ENCODE data around the gene PFDN4. TPM values are rescaled to one million over a fixed set of nuclear protein-coding genes. Genes with fewer than 3 reads are reported as not detected.

PFDN4 gene
- total RNA-seq, 1 experiment from 2014 or later, result 90.1 TPM

DNA sequence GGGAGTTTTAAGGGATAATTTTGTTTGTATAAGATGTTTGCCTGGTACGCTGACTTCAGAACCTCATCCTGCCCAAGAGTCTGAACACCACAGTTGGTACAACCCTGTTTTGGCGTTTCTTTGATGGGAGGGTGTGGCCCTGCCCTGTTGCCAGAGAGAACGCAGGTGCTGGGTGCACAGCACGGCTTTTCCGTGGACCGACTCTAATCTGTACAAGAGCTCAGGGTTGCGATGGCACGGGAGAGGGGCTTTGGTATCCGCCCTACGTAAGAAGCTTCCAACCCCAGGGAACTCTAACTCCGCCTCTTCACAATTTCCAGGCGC lies 35.4 kb upstream of the PFDN4 start:
- H3K36me3 Mint-ChIP-seq, result no peaks in the 10 kb centered on the region
- ATAC-seq (no peak), DNase-seq (ENCODE audit: low spot score) (no peak)
- no peak overlapping the region for H3K27ac Mint-ChIP-seq
- H3K4me3 Mint-ChIP-seq, result peak overlapping the region; percentile 73
- TF ChIP-seq, protein P1, sequence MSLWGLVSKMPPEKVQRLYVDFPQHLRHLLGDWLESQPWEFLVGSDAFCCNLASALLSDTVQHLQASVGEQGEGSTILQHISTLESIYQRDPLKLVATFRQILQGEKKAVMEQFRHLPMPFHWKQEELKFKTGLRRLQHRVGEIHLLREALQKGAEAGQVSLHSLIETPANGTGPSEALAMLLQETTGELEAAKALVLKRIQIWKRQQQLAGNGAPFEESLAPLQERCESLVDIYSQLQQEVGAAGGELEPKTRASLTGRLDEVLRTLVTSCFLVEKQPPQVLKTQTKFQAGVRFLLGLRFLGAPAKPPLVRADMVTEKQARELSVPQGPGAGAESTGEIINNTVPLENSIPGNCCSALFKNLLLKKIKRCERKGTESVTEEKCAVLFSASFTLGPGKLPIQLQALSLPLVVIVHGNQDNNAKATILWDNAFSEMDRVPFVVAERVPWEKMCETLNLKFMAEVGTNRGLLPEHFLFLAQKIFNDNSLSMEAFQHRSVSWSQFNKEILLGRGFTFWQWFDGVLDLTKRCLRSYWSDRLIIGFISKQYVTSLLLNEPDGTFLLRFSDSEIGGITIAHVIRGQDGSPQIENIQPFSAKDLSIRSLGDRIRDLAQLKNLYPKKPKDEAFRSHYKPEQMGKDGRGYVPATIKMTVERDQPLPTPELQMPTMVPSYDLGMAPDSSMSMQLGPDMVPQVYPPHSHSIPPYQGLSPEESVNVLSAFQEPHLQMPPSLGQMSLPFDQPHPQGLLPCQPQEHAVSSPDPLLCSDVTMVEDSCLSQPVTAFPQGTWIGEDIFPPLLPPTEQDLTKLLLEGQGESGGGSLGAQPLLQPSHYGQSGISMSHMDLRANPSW (CRISPR knock-in tag; conservative IDR thresholded peaks at IDR 0.05; ENCODE audit: low read depth), result no peak
- TF ChIP-seq EMX1 (CRISPR knock-in tag; IDR thresholded peaks at IDR 0.05) (no peak), CREB1 (CRISPR knock-in tag; IDR thresholded peaks at IDR 0.05) (no peak), TP53 (CRISPR knock-in tag; IDR thresholded peaks at IDR 0.05) (no peak), GTF2I (CRISPR knock-in tag; conservative IDR thresholded peaks at IDR 0.05) (no peak), FOXJ3 (CRISPR knock-in tag; IDR thresholded peaks at IDR 0.05; ENCODE audit: borderline replicate concordance) (no peak), IRF2 (CRISPR knock-in tag; IDR thresholded peaks at IDR 0.05; ENCODE audit: borderline replicate concordance, low read depth) (no peak), ZNF263 (CRISPR knock-in tag; IDR thresholded peaks at IDR 0.05; ENCODE audit: low read depth) (no peak), ZNF423 (CRISPR knock-in tag; IDR thresholded peaks at IDR 0.05) (no peak)
- TF ChIP-seq, protein P2, sequence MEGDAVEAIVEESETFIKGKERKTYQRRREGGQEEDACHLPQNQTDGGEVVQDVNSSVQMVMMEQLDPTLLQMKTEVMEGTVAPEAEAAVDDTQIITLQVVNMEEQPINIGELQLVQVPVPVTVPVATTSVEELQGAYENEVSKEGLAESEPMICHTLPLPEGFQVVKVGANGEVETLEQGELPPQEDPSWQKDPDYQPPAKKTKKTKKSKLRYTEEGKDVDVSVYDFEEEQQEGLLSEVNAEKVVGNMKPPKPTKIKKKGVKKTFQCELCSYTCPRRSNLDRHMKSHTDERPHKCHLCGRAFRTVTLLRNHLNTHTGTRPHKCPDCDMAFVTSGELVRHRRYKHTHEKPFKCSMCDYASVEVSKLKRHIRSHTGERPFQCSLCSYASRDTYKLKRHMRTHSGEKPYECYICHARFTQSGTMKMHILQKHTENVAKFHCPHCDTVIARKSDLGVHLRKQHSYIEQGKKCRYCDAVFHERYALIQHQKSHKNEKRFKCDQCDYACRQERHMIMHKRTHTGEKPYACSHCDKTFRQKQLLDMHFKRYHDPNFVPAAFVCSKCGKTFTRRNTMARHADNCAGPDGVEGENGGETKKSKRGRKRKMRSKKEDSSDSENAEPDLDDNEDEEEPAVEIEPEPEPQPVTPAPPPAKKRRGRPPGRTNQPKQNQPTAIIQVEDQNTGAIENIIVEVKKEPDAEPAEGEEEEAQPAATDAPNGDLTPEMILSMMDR (IDR thresholded peaks at IDR 0.05), result no peak
- TF ChIP-seq, protein P3, sequence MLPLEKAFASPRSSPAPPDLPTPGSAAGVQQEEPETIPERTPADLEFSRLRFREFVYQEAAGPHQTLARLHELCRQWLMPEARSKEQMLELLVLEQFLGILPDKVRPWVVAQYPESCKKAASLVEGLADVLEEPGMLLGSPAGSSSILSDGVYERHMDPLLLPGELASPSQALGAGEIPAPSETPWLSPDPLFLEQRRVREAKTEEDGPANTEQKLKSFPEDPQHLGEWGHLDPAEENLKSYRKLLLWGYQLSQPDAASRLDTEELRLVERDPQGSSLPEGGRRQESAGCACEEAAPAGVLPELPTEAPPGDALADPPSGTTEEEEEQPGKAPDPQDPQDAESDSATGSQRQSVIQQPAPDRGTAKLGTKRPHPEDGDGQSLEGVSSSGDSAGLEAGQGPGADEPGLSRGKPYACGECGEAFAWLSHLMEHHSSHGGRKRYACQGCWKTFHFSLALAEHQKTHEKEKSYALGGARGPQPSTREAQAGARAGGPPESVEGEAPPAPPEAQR (CRISPR knock-in tag; IDR thresholded peaks at IDR 0.05), result no peak
- TF ChIP-seq, protein P4, sequence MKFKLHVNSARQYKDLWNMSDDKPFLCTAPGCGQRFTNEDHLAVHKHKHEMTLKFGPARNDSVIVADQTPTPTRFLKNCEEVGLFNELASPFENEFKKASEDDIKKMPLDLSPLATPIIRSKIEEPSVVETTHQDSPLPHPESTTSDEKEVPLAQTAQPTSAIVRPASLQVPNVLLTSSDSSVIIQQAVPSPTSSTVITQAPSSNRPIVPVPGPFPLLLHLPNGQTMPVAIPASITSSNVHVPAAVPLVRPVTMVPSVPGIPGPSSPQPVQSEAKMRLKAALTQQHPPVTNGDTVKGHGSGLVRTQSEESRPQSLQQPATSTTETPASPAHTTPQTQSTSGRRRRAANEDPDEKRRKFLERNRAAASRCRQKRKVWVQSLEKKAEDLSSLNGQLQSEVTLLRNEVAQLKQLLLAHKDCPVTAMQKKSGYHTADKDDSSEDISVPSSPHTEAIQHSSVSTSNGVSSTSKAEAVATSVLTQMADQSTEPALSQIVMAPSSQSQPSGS (CRISPR knock-in tag; IDR thresholded peaks at IDR 0.05; ENCODE audit: borderline replicate concordance, low read depth), result no peak
- TF ChIP-seq, protein P5, sequence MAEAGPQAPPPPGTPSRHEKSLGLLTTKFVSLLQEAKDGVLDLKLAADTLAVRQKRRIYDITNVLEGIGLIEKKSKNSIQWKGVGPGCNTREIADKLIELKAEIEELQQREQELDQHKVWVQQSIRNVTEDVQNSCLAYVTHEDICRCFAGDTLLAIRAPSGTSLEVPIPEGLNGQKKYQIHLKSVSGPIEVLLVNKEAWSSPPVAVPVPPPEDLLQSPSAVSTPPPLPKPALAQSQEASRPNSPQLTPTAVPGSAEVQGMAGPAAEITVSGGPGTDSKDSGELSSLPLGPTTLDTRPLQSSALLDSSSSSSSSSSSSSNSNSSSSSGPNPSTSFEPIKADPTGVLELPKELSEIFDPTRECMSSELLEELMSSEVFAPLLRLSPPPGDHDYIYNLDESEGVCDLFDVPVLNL (CRISPR knock-in tag; IDR thresholded peaks at IDR 0.05; ENCODE audit: borderline replicate concordance, low read depth), result no peak
- TF ChIP-seq, protein P6, sequence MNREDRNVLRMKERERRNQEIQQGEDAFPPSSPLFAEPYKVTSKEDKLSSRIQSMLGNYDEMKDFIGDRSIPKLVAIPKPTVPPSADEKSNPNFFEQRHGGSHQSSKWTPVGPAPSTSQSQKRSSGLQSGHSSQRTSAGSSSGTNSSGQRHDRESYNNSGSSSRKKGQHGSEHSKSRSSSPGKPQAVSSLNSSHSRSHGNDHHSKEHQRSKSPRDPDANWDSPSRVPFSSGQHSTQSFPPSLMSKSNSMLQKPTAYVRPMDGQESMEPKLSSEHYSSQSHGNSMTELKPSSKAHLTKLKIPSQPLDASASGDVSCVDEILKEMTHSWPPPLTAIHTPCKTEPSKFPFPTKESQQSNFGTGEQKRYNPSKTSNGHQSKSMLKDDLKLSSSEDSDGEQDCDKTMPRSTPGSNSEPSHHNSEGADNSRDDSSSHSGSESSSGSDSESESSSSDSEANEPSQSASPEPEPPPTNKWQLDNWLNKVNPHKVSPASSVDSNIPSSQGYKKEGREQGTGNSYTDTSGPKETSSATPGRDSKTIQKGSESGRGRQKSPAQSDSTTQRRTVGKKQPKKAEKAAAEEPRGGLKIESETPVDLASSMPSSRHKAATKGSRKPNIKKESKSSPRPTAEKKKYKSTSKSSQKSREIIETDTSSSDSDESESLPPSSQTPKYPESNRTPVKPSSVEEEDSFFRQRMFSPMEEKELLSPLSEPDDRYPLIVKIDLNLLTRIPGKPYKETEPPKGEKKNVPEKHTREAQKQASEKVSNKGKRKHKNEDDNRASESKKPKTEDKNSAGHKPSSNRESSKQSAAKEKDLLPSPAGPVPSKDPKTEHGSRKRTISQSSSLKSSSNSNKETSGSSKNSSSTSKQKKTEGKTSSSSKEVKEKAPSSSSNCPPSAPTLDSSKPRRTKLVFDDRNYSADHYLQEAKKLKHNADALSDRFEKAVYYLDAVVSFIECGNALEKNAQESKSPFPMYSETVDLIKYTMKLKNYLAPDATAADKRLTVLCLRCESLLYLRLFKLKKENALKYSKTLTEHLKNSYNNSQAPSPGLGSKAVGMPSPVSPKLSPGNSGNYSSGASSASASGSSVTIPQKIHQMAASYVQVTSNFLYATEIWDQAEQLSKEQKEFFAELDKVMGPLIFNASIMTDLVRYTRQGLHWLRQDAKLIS (CRISPR knock-in tag; IDR thresholded peaks at IDR 0.05; ENCODE audit: borderline replicate concordance), result no peak
- POLR2A ChIA-PET, result no interaction called here
- peaks cover 86% of the 10 kb centered on the region for H3K27me3 Mint-ChIP-seq (ENCODE audit: low read depth)
- H3K4me1 Mint-ChIP-seq, result peaks cover 28% of the 10 kb centered on the region
- H3K9me3 Mint-ChIP-seq, result no peaks in the 10 kb centered on the region
- CTCF ChIA-PET, result interaction anchor here (1.5 to 1.7 kb wide), 2 partner anchors 28 to 69 kb away, joined by 4 to 6 read pairs; no protein-coding TSS in a partner anchor

Data from WTC11 (cell line).